SK-N-SH treated with all-trans-retinoic acid at 6 μM for 48 hours (cell line): Measurements from ENCODE around the gene VPS35.

Source experiments
- ATAC-seq: fragments of 200-7000 bp; cut with Tn5 transposase; 3 replicates; pipeline ENCODE4 v1.9.1; 2020; ENCODE audit warnings: mild to moderate bottlenecking, moderate library complexity
- ARNTL ChIP-seq: fragments of 450-650 bp; formaldehyde crosslinking; IDR thresholded peaks from 2 replicates; pipeline ENCODE4 v1.5.0; 2020; ENCODE audit warnings: low read depth, mild to moderate bottlenecking, moderate library complexity, borderline replicate concordance
- BACH2 ChIP-seq: fragments of 250-450 bp; sonication (Bioruptor Pico); IDR thresholded peaks from 2 replicates; pipeline ENCODE4 v1.9.0; 2021; ENCODE audit warnings: mild to moderate bottlenecking, borderline replicate concordance
- CREB5 ChIP-seq: fragments of 250-450 bp; sonication (Bioruptor Pico); IDR thresholded peaks from 2 replicates; pipeline ENCODE4 v1.5.1; 2020; ENCODE audit warnings: low read depth, mild to moderate bottlenecking, moderate library complexity
- CSDC2 ChIP-seq: fragments of 250-450 bp; sonication (Bioruptor Pico); IDR thresholded peaks from 2 replicates; pipeline ENCODE4 v1.5.0; 2020; ENCODE audit warnings: mild to moderate bottlenecking, moderate library complexity
- CSRNP3 ChIP-seq: fragments of 250-450 bp; sonication (Bioruptor Pico); IDR thresholded peaks from 2 replicates; pipeline ENCODE4 v1.5.1; 2021; ENCODE audit warnings: mild to moderate bottlenecking, moderate library complexity
- GLIS3 ChIP-seq: fragments of 250-450 bp; sonication (Bioruptor Pico); IDR thresholded peaks from 2 replicates; pipeline ENCODE4 v1.5.0; 2020; ENCODE audit warnings: mild to moderate bottlenecking, moderate library complexity
- ISL1 ChIP-seq: fragments of 250-450 bp; sonication (Bioruptor Pico); IDR thresholded peaks from 2 replicates; pipeline ENCODE4 v2.1.2; 2022; ENCODE audit warnings: mild to moderate bottlenecking, moderate library complexity
- PATZ1 ChIP-seq: fragments of 250-450 bp; sonication (Bioruptor Pico); IDR thresholded peaks from 2 replicates; pipeline ENCODE4 v1.8.0; 2020; ENCODE audit warnings: mild to moderate bottlenecking, moderate library complexity, borderline replicate concordance
- POU6F1 ChIP-seq: fragments of 250-450 bp; sonication (Bioruptor Pico); IDR thresholded peaks from 2 replicates; pipeline ENCODE4 v1.8.0; 2021; ENCODE audit warnings: low read depth, mild to moderate bottlenecking, moderate library complexity, borderline replicate concordance
- RARB ChIP-seq: fragments of 250-450 bp; sonication (Bioruptor Pico); IDR thresholded peaks from 2 replicates; pipeline ENCODE4 v1.8.0; 2021; ENCODE audit warnings: mild to moderate bottlenecking, moderate library complexity
- SNAI2 ChIP-seq: fragments of 250-450 bp; sonication (Bioruptor Pico); IDR thresholded peaks from 2 replicates; pipeline ENCODE4 v1.5.0; 2020; ENCODE audit warnings: mild to moderate bottlenecking, moderate library complexity
- TCF4 ChIP-seq: fragments of 250-450 bp; sonication (Bioruptor Pico); IDR thresholded peaks from 2 replicates; pipeline ENCODE4 v1.8.0; 2021; ENCODE audit warnings: mild to moderate bottlenecking, moderate library complexity, borderline replicate concordance
- TOX ChIP-seq: fragments of 250-450 bp; sonication (Bioruptor Pico); IDR thresholded peaks from 2 replicates; pipeline ENCODE4 v1.8.0; 2021; ENCODE audit warnings: mild to moderate bottlenecking, moderate library complexity, borderline replicate concordance
- TSHZ2 ChIP-seq: fragments of 250-450 bp; sonication (Bioruptor Pico); IDR thresholded peaks from 2 replicates; pipeline ENCODE4 v1.5.0; 2020; ENCODE audit warnings: mild to moderate bottlenecking, moderate library complexity
- ZC3H10 ChIP-seq: fragments of 250-450 bp; sonication (Bioruptor Pico); IDR thresholded peaks from 2 replicates; pipeline ENCODE4 v1.5.1; 2021; ENCODE audit warnings: mild to moderate bottlenecking, moderate library complexity
- ZFP3 ChIP-seq: fragments of 250-450 bp; sonication (Bioruptor Pico); IDR thresholded peaks from 2 replicates; pipeline ENCODE4 v1.5.0; 2020; ENCODE audit warnings: mild to moderate bottlenecking, moderate library complexity
- ZFP30 ChIP-seq: fragments of 450-650 bp; formaldehyde crosslinking; IDR thresholded peaks from 2 replicates; pipeline ENCODE4 v1.5.0; 2022; ENCODE audit warnings: mild to moderate bottlenecking, moderate library complexity
- ZNF565 ChIP-seq: fragments of 450-650 bp; formaldehyde crosslinking; conservative IDR thresholded peaks from 2 replicates; pipeline ENCODE4 v1.5.0; 2020; ENCODE audit warnings: low read depth, mild to moderate bottlenecking, moderate library complexity
- ZNF70 ChIP-seq: fragments of 450-650 bp; formaldehyde crosslinking; IDR thresholded peaks from 2 replicates; pipeline ENCODE4 v1.5.0; 2020; ENCODE audit warnings: mild to moderate bottlenecking, moderate library complexity

Gene VPS35

GRCh38 chr16:46712911-46713310, 23.9 kb upstream of the VPS35 start:
- no peak for ATAC-seq
- no peak for TF ChIP-seq ZNF70 (CRISPR knock-in tag)
- TF ChIP-seq POU6F1 (CRISPR knock-in tag), result no peak
- TF ChIP-seq CSRNP3 (CRISPR knock-in tag), result no peak

- no peak for ATAC-seq
- TF ChIP-seq ARNTL (CRISPR knock-in tag) (no peak), ZNF70 (CRISPR knock-in tag) (no peak), CSDC2 (CRISPR knock-in tag) (no peak), ISL1 (CRISPR knock-in tag) (no peak), ZNF565 (CRISPR knock-in tag) (no peak), TOX (no peak), TCF4 (CRISPR knock-in tag) (no peak)
These were observed 22.4 kb upstream of the VPS35 start for GRCh38 chr16:46711106-46712058.

GRCh38 chr16:46709469-46710005, 20.6 kb upstream of the VPS35 start:
- TF ChIP-seq ZC3H10, result no peak
- TF ChIP-seq BACH2 (CRISPR knock-in tag), result no peak
- TF ChIP-seq RARB, result no peak
- no peak for TF ChIP-seq ZFP3 (CRISPR knock-in tag)
- TF ChIP-seq CREB5 (CRISPR knock-in tag), result no peak
- no peak for TF ChIP-seq ZFP30 (CRISPR knock-in tag)
- TF ChIP-seq GLIS3 (CRISPR knock-in tag), result no peak
- ATAC-seq, result no peak

- ATAC-seq, result no peak
- TF ChIP-seq SNAI2, result no peak
- no peak for TF ChIP-seq PATZ1
- TF ChIP-seq ARNTL (CRISPR knock-in tag), result no peak
- no peak for TF ChIP-seq POU6F1 (CRISPR knock-in tag)
- no peak for TF ChIP-seq TCF4 (CRISPR knock-in tag)
- no peak for TF ChIP-seq CREB5 (CRISPR knock-in tag)
- no peak for TF ChIP-seq ZC3H10
- no peak for TF ChIP-seq TSHZ2
These were observed 17.7 kb upstream of the VPS35 start for GRCh38 chr16:46706642-46707041.
